NCI-H748 treated with DMSO at 0.1 percent for 48 hours (cell line): ENCODE results near the gene LAMA3.
"Not testable (repeated sequence)": the region's sequence is repeated elsewhere in the genome, so short reads cannot be mapped to it uniquely, and the experiment has no call there.

ENCODE experiments used
- DNase-seq: peaks from one replicate; lab custom pipeline; 2025; lab: John Stamatoyannopoulos, UW

LAMA3 gene

DNA sequence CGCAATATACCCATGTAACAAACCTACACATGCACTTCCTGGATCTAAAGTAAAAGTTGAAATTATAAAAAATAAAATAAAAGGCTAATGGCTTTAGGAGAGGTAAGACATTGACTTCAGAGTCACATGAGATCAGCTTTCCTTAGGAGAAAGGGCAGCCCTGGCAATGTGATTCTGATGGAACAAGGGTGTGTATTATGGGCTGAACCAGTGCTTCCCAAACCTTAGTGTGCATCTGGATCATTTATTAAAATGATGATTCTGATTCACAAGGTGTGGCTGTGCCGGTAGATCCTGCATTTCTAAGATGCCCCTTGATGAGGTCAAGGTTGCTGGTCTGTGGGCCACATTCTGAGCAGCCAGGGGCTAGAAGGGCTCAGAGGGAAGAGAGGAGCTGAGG lies 42.6 kb downstream of the LAMA3 start:
- DNase-seq = no peak

DNA sequence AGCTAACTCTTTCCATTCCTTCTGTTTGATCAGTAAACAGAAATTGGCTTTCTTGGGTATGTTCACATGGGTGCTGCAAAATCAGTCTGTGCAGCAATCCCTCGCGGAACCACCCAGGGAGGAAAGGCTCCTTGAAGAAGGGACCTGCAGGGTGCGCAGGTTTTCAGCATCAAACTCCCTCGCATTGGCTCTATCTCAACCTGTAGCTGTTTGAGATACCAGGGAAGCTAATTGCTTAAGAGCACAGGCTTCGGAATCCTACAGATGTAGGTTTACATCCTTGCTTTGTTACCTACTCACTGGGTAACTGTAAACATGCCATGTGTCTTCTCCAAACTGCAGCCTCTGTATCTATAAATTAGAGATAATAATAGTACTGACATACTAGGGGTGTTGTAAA lies 43.2 kb downstream of the LAMA3 start:
- no peak for DNase-seq

DNA sequence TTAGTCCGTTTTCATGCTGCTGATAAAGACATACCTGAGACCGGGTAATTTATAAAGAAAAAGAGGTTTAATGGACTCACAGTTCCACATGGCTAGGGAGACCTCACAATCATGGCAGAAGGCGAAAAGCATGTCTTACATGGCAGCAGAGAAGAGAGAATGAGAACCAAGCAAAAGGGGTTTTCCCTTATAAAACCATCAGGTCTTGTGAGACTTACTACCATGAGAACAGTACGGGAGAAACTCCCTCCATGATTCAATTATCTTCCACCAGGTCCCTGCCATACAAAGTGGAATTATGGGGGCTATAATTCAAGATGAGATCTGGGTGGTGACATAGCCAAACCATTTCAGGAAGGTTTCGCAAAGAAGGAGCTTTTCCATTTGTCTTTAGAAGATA lies 44.0 kb downstream of the LAMA3 start:
- DNase-seq = not testable (repeated sequence)

DNA sequence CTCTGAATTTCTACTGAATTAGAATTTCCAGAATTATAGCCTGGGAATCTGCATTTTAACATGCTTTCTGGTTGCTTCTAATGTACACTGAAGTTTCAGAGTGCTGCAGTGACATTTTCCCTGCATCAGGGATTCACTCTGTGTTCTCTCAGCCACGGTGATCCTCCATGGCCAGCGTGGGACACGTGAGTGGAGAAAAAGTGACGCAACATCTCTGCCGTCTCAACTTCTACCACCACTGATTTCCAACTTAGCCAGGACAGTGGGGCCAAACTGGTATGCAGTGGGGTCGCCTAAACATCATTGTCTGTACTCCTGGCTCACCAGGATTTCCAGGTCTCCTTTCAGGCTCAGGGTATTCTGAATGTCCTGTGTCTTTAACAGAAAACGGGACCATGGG lies 44.6 kb downstream of the LAMA3 start:
- no peak for DNase-seq

DNA sequence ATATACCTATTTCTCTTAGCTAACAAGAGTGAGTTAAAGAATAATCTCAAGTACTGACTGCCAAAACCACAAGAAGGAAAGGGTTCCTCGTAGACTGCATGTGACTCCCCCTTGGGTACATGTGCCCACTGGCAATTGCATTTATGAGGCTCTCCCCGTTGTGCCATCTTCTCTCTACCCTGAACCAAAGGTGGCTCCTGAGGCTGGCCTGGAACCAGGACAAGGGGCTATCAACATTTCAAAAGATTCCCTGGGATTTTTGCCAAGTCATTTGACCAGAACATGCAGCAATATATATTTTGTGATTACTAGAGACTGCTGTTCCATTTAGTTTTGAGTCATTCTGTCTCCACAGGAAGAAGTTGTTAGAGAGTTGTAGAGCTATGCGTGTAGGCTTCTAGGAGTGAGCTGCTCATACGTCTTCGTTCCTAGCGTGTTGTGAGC lies 45.8 kb downstream of the LAMA3 start:
- no peak for DNase-seq

DNA sequence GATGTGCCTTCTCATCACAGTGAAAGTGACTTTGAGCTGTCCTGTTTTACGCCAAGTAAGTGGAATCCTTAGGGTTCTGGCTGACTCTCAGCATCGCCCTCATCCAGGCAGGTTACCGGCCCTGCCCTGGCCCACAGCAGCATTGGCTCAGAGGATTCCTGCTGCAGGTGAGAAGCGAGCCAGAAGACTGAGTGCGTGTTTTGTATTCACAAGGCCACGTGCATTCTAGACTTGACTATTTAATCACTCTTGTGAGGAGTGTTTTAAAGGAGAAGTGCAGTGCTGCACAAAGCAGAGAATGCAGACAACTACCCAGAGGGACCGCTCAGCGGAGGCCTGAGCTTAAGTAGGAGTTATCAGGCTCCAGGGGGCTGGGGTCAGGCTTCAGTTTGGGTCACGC lies 48.3 kb downstream of the LAMA3 start:
- DNase-seq = no peak

DNA sequence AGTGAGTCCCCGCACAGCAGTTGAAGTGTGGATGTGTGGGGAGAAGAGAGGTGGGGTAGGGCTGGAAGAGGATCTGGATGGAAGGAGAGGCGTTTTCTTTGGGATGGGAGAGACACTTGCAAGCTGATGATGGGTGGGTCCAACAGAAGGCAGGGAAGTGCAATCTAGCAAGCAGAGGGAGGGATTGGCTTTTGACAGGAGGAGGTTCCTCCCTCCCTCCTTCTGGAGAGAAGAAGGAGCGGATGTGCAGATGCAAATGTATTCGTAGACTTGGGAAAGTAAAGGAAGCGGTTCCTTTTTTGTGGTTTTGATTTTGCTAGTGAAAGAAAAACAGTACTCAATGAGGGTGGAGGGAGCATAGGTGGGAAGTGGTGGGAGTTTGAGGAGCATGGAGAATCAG lies 48.9 kb downstream of the LAMA3 start:
- DNase-seq = no peak

DNA sequence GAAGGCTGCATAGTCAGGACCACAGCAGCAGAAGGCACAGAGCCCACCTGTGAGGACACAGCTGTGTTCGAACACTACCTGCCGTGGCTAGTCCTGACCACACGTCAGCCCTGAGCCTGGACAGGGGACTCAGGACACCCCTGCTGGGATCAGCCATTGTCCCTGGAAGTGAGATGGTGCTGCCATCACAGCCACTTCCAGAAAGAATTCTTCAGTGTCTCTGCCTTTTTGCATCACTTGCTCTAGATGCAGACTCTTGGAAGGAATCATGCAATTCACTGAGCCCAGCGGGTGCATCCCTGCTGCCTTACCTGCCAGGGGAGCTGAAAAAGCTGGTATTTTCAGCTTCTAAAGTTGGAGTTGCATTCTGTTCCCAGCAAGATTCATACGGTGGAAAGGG lies 49.3 kb downstream of the LAMA3 start:
- DNase-seq = no peak

DNA sequence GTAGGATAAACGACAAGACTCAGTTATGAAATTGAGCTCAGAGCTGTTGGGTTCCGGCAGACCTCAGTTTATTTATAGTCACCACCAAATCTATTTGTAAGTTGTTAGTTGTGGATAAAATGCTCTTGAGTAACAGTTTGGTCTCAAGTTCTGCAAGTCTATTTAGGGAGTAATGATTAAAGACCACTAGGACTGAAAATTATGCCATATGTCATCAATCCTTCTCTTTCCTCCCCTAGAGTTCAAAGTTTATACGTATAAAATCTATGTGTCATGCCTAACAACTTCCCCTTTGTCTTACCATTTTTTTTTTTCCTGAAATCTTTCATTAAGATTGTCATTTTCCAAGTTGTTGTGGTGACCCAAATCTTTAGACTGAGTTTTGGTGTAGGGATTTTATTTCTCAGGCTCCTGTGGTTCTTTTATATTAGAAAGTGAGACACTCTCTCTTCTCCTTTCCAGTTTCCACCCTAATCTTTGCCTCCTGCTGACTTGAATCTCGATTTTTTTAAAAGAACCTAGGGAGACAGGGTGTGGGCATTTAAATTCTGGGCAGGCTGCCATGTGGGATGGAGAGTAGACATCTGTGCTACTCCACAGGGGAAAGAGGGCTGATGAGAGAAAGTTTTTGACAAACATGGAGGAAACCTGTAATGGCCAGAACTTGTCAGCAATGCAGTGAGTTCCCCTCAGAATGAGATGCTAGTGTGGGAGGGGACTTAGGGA lies 51.0 kb downstream of the LAMA3 start:
- no peak for DNase-seq

DNA sequence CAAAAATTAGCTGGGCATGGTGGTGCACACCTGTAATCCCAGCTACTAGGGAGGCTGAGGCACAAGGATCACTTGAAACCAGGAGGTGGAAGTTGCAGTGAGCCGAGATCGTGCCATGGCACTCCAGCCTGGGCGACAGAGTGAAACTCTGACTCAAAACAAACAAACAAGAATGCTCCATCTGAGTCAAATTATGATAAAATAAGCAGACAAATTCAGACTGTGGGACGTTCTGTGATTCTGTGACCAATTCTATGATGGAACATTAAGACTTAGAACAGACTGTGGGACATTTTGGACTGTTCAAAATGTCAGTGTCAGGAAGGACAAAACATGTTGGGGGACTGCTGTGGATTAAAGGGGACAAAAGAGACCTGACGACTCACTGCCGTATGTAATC lies 52.7 kb downstream of the LAMA3 start:
- not testable (repeated sequence) for DNase-seq

DNA sequence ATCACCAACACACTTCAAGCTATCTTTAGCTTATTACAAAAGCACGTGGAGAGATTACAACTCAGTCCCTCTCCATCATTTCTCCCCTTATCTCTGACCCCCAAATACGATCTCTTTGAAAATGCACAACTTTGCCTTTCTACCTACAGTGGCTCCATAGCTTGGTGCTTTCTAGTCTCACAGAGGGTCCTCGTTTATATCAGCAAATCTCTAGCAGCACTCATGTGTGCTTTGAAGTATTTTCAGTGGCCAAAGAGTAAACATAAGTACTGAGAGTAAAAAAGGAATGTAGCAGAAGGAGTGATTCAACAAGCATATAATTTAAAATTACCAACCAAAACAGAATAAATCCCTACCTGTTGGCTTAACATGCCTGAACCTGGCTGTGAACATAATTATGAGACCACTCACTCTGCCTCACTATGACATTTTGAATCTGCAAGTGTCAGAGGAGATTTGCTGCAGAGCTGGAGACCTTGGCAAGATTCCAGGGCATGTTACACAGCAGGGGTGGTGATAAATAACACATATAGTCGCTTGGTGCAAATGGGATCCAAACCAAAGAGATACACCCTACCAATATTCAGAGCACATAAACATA lies 54.6 kb downstream of the LAMA3 start:
- peak; percentile 39 for DNase-seq

DNA sequence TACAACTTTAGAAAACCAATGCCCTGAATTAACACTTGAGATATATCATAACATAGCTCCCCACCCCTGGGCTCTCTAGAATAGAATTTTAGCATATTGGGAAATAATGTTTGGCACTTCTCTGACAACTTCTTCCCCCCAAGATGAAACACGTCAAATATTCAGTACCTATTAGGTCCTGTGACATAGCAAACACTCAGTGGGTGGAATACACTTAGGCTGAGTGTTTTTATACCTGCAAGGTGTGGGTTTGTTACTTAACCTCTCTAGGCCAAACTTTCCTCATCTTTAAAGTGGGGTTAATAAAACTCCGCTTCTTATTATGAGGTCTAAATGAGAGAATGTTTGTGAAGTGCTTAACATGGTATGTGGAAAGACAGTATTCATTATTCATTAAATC lies 56.1 kb downstream of the LAMA3 start:
- DNase-seq = no peak

DNA sequence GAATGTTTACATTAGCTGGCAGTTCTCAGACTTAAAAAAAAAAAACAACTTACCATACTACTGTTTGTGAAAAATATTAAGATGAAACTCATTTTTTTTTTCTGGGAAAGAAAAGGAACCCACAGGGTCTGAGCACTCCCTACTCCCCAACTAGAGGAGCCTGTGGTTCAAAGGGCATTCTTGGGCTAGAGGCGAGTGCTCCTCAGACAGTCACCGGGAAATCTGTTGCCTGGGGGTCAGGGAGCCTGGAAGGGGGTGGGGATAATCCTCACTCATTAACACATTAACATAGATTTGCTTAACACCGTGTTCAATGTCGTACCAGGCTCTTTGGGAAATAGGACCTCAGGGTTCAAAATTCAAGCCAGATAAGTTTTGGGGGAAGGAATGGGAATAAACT lies 57.6 kb downstream of the LAMA3 start:
- DNase-seq = no peak

DNA sequence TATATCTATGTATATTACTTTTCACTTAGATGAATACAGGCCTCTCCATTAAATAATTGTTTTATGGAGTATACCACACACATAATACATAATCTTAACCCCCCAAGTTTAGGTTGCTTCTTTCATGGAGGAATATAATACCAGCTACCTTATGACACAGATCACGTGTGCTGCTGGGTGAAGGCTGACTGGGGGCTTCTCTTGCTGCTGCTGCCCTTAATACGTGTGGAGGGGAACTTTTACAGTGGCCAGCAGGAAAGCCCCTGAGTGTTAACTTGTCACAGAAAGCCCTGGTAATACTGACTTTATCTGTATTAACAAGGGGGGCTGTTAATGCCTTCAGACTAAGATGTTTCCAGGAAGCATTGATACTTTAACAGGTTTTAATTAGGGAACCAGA lies 63.1 kb downstream of the LAMA3 start:
- DNase-seq = no peak

DNA sequence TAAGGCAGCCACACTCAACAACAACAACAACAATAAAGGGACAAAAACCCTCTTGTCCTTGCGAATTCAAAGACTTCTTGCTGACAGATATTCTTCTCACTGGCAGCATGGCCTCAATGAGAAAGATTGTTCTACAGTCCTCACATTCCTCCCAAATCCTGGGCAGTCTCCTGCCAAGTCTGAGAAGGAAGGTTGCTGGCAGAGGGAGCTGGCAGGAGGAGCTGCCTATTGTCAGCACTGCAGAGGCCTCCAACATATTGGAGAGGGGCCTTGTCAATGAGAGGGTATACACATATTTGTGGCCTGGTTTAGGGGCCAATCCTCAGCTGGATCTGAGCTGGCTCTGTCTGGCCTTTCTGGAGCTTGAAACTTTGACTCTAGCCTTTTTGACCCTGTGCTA lies 63.5 kb downstream of the LAMA3 start:
- DNase-seq = no peak

DNA sequence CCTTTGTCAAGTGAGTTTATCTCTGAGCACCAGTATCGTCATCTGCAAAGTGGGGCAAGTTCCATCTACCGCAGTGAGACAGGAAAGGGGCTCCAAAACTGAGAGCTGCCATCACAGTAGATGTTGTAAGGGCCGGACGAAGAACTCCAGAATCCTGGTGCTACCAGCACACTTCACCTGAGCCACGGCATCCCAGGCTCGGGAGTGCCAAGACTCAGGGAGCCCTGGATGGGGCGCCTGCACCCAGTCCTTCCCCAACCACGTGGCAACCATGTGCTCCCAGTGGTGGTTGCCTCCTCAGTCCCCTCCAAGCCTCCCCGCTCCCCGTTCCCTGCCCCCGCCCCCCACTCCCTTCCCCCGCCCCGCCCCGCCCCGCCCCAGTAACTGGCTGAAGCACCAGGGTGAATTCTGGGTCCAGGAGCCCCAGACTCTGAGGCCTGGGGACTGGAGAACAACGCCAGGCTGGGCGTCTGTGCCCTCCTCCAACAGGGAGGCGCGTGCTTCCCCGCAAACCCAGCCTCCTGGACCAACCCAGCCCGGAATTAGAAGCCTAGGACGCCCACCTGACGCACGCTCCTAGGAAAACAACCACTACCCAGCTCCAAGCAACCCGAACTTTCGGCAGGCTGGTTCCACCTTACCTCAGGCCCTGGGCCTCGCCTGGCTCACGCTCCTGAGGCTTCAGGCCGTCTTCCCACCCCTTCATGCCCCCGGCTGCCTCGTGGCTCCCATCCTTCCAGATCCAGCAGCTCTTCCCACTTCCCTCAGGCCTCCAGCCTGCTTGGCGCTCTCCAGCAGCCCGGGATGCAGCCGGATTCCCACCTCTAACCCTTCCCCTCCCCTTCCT lies 67.6 kb downstream of the LAMA3 start:
- DNase-seq = no peak

DNA sequence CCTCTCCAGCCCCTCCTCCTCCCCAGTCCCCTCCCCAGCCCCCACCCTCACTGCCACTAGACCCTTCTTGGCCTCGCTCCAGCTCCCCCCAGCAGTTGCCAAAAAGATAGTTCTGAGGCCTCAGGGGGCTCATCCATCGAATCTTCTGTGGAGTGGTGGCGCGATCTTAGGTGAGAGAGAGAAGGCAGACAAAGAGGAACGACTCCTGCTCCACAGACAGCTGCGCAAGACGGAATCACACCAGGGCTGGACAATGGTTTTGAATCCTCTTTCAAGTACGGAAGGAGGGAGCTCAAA lies 68.1 kb downstream of the LAMA3 start:
- no peak for DNase-seq

DNA sequence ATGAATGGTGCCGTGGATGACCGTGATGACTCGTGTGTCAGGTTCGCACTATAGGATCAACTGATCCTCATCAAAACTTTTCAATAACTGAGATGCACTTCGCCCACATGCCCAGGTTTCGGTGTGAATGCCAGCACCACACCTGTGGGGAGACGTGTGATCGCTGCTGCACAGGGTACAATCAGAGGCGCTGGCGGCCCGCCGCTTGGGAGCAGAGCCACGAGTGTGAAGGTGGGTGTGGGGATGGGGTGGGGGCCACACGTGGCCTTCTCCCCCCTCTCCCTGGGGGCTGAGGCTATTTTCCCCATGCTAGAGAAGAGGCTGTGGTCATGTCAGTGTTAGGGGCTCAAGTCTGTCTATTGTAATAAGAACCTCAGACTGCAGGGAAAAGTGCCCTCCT lies 69.0 kb downstream of the LAMA3 start:
- DNase-seq = no peak

DNA sequence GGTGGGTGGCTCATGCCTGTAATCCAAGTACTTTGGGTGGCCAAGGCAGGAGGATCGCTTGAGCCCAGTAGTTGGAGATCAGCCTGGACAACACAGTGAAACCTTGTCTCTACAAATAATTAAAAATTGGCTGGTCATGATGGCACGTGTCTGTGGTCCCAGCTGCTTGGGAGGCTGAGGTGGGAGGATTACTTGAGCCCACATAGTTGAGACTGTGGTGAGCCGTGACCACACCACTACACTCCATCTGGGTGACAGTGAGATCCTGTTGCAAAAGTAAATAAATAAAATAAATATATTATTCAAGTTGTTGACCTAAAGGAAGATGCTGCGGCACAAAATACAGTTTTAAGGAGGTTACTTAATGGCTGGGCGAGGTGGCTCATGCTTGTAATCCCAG lies 72.7 kb downstream of the LAMA3 start:
- no peak for DNase-seq

DNA sequence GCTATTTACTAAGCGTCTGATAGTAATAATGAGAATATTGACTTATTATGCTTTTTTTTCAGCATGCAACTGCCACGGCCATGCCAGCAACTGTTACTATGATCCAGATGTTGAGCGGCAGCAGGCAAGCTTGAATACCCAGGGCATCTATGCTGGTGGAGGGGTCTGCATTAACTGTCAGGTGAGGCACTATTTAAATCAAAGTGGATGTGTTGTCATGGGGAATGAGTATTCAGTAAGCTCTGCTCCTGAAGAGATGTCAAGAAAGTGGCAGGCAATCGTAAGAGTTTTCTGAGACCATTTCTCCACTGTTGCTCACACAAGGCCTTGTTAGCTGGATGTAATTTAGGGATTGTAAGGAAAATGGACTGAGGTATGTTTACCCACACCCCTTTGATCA lies 74.1 kb downstream of the LAMA3 start:
- no peak for DNase-seq

DNA sequence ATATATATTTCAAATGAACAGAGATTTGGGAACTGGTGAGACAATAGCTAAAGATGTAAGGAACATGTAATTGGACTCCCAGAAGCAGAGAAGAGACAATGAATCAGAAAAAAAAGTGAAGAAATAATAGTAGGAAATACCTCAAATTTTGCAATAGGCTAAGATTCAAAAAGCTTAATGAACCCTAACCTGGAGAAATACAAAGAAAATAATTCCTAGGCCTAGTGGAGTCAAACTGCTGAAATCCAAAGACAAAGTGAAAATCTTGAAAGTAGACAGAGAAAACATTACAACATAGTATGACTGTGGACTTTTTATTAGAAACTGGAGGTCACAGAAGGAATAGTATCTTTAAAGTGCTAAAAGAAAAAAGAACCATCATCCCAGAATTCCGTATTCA lies 76.7 kb downstream of the LAMA3 start:
- no peak for DNase-seq

DNA sequence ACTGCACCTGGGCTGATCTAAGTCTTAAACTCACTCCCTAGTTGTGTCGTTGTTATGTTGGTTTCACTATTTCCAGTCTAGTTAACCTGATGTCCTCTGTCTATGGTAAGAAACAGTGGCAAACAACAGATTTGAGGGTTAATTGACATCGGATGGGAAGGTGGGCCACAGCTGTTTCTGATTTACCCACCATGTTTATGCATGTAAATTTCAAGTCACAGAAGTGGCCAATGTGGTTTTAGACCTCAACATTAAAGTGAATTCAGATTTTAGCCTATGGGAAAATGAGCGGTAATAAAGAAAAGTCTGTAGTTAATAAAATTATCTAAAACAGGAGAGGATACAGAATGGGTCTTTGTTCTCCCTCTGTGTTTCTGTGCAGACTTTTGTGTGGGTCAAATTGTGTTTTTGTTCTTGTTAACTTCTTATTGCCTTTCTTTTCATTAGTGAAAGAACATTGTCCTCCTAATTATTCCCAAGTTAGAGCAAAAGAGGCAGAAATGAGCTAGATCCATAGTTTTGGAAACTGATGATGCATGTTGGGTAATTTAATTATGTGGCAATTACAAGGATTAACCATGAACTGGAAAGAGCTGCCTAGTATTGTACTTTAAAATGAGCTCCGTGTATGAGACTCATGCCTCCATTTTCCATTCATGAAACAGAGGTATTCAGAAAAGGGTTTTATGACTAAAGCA lies 83.2 kb downstream of the LAMA3 start:
- DNase-seq = no peak

DNA sequence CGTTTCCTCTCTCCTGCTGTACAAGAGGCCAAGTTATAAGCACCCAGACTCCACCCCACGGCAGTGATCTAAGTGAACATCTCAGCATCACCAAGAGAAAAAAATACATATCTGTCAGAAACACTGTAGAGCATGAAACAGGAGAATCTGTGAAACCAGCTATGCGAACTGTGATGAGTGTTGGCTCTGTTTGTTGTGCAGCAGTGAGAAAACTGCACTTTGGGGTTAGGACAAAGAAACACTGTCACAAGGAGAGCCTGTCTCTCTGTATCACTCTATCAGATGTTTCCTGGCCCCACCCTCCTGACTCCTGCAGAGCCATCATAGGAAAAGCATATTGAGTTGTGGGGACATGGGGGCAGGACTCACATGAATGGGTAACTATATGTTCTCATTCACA lies 87.1 kb downstream of the LAMA3 start:
- DNase-seq = no peak
